Measurements from ENCODE around the gene PRPH2.

The PRPH2 gene

DNA sequence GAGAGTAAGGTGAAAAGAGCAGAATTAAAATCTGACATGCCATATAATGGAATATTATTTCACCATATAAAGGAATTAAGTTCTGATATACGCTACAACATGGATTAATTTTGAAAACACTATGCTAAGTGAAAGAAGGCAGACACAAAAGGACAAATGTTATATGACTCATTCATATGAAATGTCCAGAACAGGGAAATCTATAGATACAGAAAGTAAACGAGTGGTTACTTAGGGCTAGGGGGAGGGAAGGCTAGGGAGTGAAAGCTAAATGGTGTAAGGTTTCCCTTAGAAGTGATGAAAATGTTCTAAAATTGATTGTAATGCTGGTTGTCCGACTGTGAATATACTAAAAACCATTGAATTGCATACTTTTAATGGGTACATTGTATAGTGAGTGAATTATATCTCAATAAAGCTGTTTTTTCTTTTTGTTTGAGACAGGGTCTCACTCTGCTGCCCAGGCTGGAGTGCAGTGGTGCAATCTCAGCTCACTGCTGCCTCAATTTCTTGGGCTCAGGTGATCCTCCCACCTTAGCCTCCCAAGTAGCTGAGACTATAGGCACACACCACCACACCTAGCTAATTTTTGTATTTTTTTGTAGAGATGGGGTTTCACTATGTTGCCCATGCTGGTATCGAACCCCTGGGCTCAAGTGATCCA, 8.2 kb downstream of the PRPH2 start:
- TF ChIP-seq, protein P1, sequence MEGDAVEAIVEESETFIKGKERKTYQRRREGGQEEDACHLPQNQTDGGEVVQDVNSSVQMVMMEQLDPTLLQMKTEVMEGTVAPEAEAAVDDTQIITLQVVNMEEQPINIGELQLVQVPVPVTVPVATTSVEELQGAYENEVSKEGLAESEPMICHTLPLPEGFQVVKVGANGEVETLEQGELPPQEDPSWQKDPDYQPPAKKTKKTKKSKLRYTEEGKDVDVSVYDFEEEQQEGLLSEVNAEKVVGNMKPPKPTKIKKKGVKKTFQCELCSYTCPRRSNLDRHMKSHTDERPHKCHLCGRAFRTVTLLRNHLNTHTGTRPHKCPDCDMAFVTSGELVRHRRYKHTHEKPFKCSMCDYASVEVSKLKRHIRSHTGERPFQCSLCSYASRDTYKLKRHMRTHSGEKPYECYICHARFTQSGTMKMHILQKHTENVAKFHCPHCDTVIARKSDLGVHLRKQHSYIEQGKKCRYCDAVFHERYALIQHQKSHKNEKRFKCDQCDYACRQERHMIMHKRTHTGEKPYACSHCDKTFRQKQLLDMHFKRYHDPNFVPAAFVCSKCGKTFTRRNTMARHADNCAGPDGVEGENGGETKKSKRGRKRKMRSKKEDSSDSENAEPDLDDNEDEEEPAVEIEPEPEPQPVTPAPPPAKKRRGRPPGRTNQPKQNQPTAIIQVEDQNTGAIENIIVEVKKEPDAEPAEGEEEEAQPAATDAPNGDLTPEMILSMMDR (conservative IDR thresholded peaks at IDR 0.05; ENCODE audit: low read depth, low read length), result no peak
- DNase-seq (ENCODE audit: low read depth), result peak; percentile 91
- H3K4me3 ChIP-seq (ENCODE audit: low read depth, low read length), result no peak overlapping the region

DNA sequence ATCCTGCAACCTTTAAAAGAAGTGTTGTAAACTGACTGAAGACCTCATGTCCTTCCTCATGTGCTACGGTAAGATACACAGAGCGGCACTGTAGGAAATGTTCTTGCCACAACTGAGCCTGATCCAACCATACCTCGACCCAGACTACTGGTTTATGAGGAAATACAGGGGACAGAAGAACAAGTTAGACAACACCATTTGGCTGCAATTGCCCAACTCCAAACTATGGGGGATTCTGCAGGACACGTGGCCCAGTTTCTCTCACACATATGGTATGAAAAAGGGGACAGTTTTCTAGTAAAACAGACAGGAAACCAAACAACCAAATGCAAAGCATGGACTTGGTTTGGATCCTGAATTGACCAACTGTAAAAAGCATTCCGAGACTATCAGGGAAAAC, 10.5 kb downstream of the PRPH2 start:
- no peak for DNase-seq (ENCODE audit: low read depth)
- TF ChIP-seq, protein P1 (conservative IDR thresholded peaks at IDR 0.05; ENCODE audit: low read depth, low read length), result no peak
- H3K4me3 ChIP-seq (ENCODE audit: low read depth, low read length), result no peak overlapping the region

DNA sequence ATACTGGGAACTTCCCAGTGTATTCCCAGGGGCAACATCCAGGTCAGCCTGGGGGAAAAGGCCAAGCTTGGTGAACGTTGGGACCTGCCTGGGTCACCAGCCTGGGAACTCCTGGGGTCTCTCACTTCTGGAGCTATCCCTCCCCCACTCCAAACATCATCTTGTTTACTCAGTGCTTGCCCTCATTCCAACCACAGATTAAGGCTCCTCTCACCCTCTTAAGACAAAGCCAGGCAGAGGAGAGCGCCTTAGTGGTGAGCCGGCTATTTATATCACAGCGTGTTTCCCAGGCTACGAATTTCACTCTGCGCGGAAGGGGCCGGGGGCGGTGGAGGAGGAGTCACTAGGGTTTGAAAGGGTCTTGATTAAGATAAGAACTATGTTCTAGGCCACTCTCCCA, 12.1 kb downstream of the PRPH2 start:
- H3K4me3 ChIP-seq (ENCODE audit: low read depth, low read length), result no peak overlapping the region
- TF ChIP-seq, protein P1 (conservative IDR thresholded peaks at IDR 0.05; ENCODE audit: low read depth, low read length), result no peak
- peak; percentile 85 for DNase-seq (ENCODE audit: low read depth)

DNA sequence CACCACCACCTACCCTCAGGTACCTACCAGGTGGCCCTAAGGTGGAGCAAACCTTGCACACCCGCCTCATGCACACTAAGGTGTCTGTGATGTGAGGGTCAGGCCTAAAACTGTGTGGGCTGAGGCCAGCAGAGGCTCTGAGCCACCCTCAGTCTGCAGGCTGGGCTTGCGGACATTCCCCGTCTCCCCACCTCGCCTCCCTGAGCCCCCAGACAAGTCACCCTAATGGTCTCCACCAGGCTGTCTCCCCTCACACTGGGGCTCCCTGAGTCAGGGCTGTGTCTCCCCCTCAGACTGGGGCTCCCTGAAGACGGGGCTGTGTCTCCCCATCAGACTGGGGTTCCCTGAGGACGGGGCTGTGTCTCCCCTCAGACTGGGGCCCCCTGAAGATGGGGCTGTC, 12.5 kb downstream of the PRPH2 start:
- H3K4me3 ChIP-seq (ENCODE audit: low read depth, low read length), result no peak overlapping the region
- no peak for DNase-seq (ENCODE audit: low read depth)
- TF ChIP-seq, protein P1 (conservative IDR thresholded peaks at IDR 0.05; ENCODE audit: low read depth, low read length), result no peak

DNA sequence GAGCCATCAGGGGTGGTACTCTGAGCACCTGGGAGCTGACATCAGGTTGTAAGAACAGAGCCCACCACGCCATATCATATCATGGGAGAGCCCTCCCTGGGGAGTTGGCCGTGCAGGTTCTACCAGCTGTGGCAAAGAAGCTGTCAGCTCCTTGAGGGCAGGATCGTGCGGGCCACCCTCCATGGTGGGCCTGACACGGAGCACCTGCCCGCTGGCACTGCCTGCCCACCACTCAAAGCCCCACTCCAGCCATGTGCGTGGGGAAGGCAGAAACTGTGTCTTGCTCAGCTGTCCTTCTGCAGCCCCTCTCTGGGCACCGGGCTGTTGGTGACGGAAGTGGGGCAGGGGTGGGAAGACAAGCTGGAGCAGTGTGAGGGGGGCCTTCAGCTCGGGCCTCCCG, 14.3 kb downstream of the PRPH2 start:
- TF ChIP-seq, protein P1 (conservative IDR thresholded peaks at IDR 0.05; ENCODE audit: low read depth, low read length), result no peak
- no peak for DNase-seq (ENCODE audit: low read depth)
- H3K4me3 ChIP-seq (ENCODE audit: low read depth, low read length), result no peak overlapping the region

DNA sequence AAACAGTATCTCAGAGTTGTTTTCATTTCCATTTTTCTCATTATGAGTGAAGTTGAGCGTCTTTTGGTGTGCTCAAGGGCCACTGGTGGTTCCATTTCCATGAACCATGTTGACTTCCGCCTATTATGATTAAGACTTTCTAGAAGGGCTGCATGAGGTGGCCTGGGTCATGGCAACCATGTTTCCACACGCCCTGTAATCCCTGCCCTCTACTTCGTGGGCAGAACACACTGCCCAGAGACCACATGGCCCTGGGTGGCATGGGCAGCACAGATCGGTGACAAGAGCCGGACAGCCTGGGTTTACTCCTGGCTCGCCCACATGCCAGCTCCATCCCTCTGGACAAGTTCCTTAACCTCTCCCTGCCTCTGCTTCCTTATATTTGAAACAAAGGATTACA, 14.8 kb downstream of the PRPH2 start:
- H3K4me3 ChIP-seq (ENCODE audit: low read depth, low read length), result no peak overlapping the region
- DNase-seq (ENCODE audit: low read depth), result no peak
- TF ChIP-seq, protein P1 (conservative IDR thresholded peaks at IDR 0.05; ENCODE audit: low read depth, low read length), result no peak

DNA sequence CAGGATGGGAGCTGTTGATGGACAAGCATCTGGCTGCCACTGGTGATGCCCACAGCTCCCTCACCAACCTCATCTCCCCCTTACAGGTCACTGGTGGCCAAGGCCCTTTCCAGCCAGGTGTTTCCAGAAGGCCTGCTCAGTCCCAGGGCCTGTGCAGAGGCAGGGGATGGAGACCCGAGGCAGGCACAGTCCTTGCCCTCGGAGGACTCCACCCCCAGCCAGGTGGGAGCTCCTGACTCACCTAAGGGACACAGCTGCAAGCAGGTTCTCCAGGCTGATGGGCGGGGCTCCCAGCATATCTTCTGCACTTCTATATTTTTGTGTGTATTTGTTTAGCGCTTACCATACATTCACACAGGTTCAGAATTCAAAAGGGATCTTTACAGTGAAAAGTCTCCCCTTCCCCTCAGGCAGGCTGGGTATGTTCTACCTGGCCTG, 17.4 kb downstream of the PRPH2 start:
- TF ChIP-seq, protein P1 (conservative IDR thresholded peaks at IDR 0.05; ENCODE audit: low read depth, low read length), result no peak
- no peak overlapping the region for H3K4me3 ChIP-seq (ENCODE audit: low read depth, low read length)
- DNase-seq (ENCODE audit: low read depth), result no peak

Measured in choroid plexus epithelial cell (primary cell).